SIG-M5 treated with dmso at 0.1 percent for 504 hours (cell line): Measurements from ENCODE around the gene TM2D1.

Experiments used
- DNase-seq: peaks from one replicate; lab custom pipeline; 2025; ENCODE audit not compliant: unreplicated experiment; lab: John Stamatoyannopoulos, UW

The TM2D1 gene

DNA sequence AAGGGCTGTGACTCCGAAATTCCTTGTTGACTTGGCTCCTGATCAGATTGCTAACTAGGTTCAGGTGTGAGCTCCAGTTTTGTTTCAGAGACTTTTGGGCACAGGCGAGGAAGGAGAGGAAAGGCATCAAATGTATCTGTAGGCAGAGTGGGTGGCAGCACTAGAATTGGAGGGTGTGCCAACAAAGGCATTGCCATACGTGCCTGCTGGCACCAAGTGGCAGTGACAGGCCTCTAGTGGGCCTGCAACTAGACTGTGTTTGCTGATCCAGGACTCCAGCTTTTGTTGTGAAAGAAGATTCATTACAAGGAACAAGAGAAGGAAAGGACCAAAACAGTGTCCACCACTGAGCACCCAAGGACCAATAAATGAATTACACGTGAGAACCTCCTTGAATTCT lies 79.5 kb downstream of the TM2D1 start:
- DNase-seq, result no peak

GRCh38 chr1:61644303-61644702 lies 80.6 kb downstream of the TM2D1 start:
- no peak for DNase-seq

DNA sequence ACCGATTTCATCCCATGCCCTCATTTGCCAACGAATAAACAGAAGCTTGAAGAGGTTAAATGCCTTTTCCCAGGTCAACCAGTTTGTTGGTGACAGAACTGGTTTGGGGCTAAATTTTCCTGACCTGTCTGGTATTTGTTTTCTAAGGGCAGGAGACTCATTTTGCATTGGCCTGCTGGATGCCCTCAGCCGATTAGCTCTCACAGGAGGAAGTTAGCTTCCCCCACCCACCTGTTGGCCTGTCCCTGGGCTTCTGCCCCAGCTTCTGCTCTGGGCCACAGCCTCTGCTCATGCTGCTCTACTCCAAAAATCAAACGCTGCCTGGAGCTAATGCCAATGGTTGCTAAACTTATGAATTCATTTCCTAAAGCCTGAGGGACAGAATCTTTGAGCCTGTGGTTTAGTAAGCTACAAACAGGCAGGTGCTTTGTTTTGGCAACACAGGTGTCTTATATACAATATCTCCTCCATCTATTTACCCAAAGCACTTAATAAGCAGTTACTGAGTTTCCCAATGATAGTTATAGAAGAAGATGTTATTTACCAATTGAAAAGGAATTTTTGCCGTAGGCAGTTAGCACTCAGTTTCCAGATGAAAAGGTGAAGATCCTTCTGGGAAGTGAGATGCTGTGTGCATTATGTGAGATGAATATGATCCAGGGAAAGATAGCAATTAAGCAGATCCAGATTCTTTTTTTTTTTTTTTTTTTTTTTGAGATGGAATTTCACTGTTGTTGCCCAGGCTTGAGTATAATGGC lies 82.3 kb downstream of the TM2D1 start:
- DNase-seq, result peak; percentile 58

DNA sequence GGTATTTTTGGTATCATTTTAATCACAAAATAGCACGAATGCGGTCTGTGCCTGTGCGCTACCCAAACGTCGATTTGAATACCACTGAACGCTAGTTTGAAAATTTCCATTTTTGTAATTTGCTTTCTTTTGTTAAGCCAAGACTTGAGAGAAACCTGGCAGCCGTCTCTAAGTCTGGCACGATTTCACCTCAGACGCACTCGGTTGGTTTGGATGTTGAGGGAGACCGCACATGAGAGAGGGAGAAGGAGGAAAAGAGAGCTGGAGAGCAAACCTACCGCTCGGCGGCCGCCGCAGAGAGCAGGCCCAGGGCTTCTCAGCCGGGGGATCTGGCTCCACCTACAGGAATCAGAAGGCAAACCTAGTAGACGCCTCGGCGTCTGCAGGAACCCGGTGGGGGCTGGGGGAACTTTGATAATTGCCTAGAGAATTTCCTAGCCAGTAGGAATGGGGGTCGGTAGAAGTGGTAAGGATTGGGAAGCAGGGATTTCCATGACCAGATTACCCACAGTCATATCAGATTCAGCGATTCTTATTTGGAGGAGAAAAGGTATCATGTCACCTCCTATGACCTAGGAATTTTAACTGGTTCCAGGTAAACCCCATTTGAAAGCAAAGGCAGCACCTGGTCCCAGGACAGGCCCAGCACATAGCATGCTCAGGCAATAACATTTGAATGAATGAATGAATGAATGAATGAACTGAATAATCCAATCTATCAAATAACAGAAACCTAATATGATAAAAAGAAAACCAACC lies 83.2 kb downstream of the TM2D1 start:
- DNase-seq, result peak; percentile 31

DNA sequence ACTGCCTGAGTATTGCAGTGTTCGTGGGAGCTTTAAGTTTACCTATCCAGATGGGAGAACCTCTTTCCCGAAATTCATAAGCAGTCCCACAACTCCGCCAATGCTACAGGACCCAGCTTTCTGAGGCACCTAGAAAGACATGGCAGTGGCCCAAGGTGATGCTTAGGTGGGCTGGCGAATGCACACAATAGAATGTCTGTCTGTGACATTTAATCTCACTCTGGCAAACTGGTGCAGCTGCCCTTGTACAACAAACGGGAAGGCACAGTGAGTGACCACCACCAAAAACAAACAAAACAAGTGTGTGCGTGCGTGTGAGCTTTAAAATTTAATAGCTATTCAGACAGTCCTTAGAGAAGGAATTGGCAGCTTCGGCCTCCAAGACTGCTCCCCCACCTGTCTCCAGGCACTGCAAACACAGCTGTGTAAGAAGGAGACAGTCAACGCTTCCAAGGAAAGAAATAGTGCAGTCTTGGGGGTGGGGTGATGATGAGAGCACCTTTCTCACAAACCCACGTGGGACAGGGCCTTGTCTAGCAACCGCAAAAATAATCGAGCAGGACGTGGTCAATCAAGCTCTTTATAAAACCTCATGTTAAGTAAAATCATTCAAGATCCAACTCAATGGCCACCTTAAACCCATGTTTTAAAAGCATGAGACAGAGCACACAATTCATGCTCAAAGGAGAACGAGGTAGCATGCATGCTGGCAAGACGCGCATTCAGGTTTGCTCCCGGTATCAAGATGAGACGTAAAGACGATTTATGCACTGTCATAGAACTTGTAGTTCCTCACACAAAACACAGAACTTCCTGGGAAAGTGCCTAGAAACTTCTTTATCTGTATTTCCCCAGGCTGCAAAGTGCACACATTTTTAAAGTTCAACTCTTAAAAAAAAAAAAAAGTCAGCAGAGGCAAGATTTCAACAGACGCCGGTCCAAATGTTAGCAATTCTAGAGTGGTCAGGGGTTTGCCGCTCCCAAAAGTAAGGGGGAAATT lies 84.1 kb downstream of the TM2D1 start:
- DNase-seq, result no peak

GRCh38 chr1:61639608-61640336 lies 85.2 kb downstream of the TM2D1 start:
- no peak for DNase-seq

DNA sequence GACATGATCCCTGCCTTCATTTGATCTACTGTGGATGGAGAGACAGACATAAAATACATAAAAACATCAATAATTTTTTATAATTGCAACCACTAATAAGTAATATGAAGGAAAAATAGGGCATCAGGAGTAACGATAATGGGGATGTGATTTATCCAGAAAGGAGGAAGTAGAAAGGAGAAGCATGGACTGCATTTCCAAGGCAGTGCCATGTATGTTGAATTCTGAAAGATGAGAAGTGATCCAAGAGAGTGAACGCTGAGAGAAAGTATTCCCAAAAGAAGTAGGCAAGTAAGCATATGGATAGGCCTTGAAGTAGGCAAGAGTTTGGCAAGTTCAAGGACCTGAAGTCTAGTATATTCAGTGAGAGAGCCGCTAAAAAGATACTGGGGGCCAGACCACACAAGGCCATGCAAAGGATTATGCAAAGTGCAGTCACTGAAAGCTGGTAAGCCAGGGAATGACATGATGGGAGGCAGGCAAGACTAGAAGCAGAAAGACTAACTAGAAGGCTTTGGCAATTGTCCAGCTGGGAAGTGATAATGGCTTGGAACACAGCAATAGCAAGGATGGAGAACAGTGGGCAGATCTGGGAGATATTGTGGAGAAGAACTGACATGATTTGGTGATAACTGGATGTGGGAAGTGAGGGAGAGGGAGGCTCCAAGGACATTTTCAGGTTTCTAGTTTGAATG lies 85.9 kb downstream of the TM2D1 start:
- DNase-seq, result no peak

DNA sequence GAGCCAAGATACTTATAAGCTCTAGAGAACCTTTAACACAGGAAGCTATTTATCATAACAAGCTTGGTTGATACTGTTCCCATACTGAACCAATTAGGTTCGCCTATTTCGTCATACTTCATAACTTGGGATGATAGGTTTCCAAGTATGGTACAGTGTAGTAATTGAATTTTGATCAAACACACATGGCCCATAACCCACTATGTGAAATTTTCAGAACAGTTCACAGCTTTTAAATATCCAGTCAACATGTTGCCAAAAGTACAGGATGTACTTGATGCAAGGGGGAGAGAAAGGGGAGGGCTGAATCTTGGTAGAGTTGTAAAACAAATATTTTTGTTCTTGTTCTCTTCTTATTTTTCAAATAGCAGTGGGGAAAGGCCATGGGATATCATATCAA lies 86.6 kb downstream of the TM2D1 start:
- no peak for DNase-seq

GRCh38 chr1:61637470-61637869 lies 87.5 kb downstream of the TM2D1 start:
- no peak for DNase-seq

- no peak for DNase-seq
Observed at GRCh38 chr1:61636814-61637213, 88.1 kb downstream of the TM2D1 start.

DNA sequence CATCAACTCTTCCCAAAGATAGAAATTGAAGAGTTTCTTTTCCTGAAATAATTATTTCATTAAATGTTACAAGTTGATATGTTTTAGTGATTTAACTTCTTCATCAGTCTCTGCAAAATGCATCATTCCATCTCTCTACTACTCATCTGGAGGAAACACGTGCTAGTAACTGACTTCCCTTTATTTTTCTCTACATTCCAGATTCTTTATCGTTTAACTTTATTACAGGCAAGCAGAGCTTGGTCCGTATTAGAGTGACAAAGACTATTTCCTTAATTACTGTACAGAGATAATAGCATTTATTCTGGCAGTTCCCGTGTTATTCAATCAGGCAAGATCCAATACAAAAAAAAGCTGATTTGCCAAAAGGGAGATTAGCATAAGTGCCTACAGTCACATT lies 88.6 kb downstream of the TM2D1 start:
- DNase-seq, result no peak

DNA sequence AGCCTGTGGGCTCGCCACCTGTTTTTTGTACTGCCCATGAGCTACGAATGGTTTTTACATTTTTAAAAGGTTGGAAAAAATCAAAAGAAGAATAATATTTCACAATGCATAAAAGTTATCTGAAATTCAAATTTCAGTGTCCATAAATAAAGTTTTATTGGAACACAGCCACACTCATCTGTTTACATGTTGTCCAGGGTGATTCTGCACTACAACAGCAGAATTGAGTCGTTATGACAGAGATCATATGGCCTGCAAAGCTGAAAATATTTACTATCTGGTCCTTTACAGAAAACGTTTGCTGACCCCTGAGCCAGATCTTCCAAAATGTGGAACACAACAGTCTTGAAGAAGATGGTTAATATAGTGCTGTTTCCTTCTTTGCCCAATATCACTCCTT lies 89.4 kb downstream of the TM2D1 start:
- no peak for DNase-seq

GRCh38 chr1:61631436-61631835 lies 93.5 kb downstream of the TM2D1 start:
- no peak for DNase-seq
